Thyroid gland (tissue), 4 donors: Measurements from ENCODE around the gene KLHL8. TPM values are rescaled to one million over a fixed set of nuclear protein-coding genes. Genes with fewer than 3 reads are reported as not detected.

ENCODE experiments used
- total RNA-seq, 4 donors: library from RNA; depleted of rRNA; stranded (reverse); fragments of >200 nt; gene quantifications; one replicate each; pipeline ENCODE4 v1.2.3, GENCODE V29; 2016

Gene KLHL8
- total RNA-seq, 4 donors from 2014 or later, result 24.1 to 32.8 (median 27.9) TPM

Other genes with a start within 250 kb of the KLHL8 start
- 1 to 10 TPM in 1 of 4 donors, under 1 TPM in 3; 0.22 to 1.7 (median 0.39) TPM for gene HSD17B13, start 102.3 kb upstream of the KLHL8 start, total RNA-seq
- 100 to 1,000 TPM in 1 of 4 donors, 10 to 100 TPM in 3; 23.4 to 147 (median 61.8) TPM for gene HSD17B11, start 170.6 kb upstream of the KLHL8 start, total RNA-seq
- gene NUDT9, start 202.0 kb upstream of the KLHL8 start, total RNA-seq, result 10 to 100 TPM; 20.4 to 38.2 (median 28.4) TPM